HG02678 (cell line): ENCODE measurements around the gene AP3D1.

Source experiments
- ATAC-seq: cut with Tn5 transposase; IDR thresholded peaks from one replicate; pipeline ENCODE4 v1.9.1; 2021; ENCODE audit warnings: mild to moderate bottlenecking, moderate library complexity; ENCODE audit not compliant: unreplicated experiment

AP3D1 gene

GRCh38 chr19:2113439-2114211, 37.7 kb downstream of the AP3D1 start:
- no peak for ATAC-seq

- no peak for ATAC-seq
Measured at GRCh38 chr19:2112516-2113320, 38.6 kb downstream of the AP3D1 start.

GRCh38 chr19:2111886-2112285, 39.5 kb downstream of the AP3D1 start:
- no peak for ATAC-seq

GRCh38 chr19:2111425-2111824, 39.9 kb downstream of the AP3D1 start:
- ATAC-seq: no peak

GRCh38 chr19:2110822-2111221, 40.5 kb downstream of the AP3D1 start:
- ATAC-seq: no peak

GRCh38 chr19:2109046-2109864, 42.1 kb downstream of the AP3D1 start:
- ATAC-seq: no peak

GRCh38 chr19:2108251-2109016, 42.9 kb downstream of the AP3D1 start:
- ATAC-seq: no peak

- ATAC-seq: no peak
Measured at GRCh38 chr19:2103045-2103707, 48.2 kb downstream of the AP3D1 start.

- ATAC-seq: no peak
Measured at GRCh38 chr19:2101417-2102335, 49.7 kb downstream of the AP3D1 start.

- no peak for ATAC-seq
Measured at GRCh38 chr19:2100719-2101061, 50.7 kb downstream of the AP3D1 start.

- no peak for ATAC-seq
Measured at GRCh38 chr19:2099937-2100718, 51.2 kb downstream of the AP3D1 start.

GRCh38 chr19:2099054-2099501, 52.3 kb downstream of the AP3D1 start:
- ATAC-seq: no peak

GRCh38 chr19:2097886-2098327, 53.5 kb downstream of the AP3D1 start:
- ATAC-seq: no peak

GRCh38 chr19:2097203-2097885, 54.0 kb downstream of the AP3D1 start:
- ATAC-seq: no peak

GRCh38 chr19:2096480-2097202, 54.7 kb downstream of the AP3D1 start, which contains the start of gene IZUMO4:
Gene IZUMO4 (plus strand): TSS chr19:2096915. CDS start chr19:2096946, 31 bp downstream.
- peak; percentile 74 for ATAC-seq

GRCh38 chr19:2096034-2096479, 55.3 kb downstream of the AP3D1 start, which contains the start of gene MOB3A:
Gene MOB3A (minus strand): TSS chr19:2096326. CDS start chr19:2078560, 17,766 bp downstream.
- peak; percentile 43 for ATAC-seq
